GM18498 (cell line): ENCODE measurements around the gene JPT2.

ENCODE experiments used
- ATAC-seq: cut with Tn5 transposase; IDR thresholded peaks from one replicate; pipeline ENCODE4 v1.9.1; 2021; ENCODE audit warnings: mild to moderate bottlenecking, moderate library complexity; ENCODE audit not compliant: unreplicated experiment

Gene JPT2

DNA sequence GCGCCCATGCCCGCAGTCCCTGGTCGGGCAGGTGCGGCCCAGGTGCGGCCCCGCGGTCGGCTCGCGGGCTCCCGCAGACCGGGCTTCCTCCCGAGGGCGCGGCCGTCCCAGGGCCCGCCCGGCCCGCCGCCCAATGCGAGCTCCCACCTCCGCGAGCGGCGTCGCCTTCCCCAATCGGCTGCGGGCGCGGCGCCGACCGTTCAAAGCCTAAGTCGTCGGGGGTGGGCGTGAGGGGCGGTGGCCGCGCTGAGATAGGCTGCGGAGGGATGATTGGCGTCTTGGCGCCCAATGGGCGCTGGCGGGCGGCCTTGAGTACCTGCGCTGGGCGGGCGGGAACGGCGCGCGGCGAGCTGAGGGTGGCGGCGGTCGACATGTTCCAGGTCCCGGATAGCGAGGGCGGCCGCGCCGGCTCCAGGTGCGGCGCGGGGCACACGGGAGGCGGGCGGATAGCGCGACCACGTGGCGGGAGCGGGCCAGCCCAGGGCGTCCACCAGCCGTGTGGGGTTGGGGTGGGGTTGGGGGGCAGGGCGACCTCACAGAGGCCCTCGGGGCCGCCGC, at the start of gene JPT2:
Gene JPT2 (plus strand): TSS at position 338 of the 558 bp plus-strand sequence. CDS start 34 bp downstream, at position 372.
- peak; percentile 95 for ATAC-seq

- no peak for ATAC-seq
Measured at GRCh38 chr16:1630450-1631213, 47.4 kb upstream of the JPT2 start.

DNA sequence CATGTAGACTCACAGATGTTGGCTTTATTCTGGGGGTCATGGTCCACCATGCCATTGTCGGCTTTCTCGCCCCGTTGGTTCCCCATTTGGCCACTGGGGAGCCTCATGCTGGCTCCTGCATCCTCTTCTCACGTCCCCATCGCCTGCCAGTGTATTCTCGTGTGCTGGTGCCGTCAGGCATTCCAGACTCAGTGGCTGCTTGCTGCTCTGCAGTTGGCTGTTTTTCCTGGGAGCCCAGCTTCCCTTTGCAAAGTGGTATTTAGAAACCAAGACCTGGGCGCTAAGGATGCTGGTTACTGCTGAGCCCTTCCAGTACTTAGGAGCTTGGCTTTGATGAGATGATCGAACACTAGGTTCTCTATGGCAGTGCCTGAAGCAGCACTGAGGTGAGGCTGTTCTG, 46.8 kb upstream of the JPT2 start:
- ATAC-seq, result no peak

DNA sequence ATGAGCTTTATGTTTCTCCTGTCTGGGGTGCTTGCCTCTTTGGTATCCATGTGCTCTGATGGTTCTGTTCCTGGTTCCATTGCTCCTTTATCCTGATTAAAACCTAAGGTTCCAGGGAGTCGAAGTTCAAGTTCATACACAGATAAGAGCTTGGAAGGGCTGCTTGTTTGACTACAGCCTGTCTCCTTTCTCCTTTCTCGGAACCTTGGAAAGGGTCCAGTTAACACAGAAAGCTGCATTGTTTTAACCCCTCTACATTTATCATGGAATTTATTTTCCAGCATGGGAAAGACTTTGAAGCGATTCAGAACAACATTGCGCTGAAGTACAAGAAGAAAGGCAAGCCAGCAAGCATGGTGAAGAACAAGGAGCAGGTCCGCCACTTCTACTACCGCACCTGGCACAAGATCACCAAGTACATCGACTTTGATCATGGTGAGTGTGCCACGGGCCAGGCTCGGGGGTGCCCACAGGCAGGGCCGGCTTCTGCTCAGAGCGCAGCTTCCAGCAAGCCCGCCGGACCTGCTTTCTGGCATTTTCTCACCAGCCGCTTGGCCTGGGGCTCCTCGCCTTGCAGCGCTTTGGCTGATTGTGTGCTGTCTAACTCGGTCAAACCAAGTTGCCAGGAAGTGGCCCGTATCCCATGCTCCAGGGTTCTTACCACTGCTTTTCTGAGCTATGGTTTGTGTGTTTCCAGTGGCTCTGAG, 46.0 kb upstream of the JPT2 start:
- ATAC-seq, result no peak

GRCh38 chr16:1632638-1632970, 45.5 kb upstream of the JPT2 start:
- no peak for ATAC-seq

GRCh38 chr16:1633310-1633709, 44.8 kb upstream of the JPT2 start:
- ATAC-seq, result no peak

GRCh38 chr16:1634541-1634940, 43.5 kb upstream of the JPT2 start:
- ATAC-seq, result no peak

DNA sequence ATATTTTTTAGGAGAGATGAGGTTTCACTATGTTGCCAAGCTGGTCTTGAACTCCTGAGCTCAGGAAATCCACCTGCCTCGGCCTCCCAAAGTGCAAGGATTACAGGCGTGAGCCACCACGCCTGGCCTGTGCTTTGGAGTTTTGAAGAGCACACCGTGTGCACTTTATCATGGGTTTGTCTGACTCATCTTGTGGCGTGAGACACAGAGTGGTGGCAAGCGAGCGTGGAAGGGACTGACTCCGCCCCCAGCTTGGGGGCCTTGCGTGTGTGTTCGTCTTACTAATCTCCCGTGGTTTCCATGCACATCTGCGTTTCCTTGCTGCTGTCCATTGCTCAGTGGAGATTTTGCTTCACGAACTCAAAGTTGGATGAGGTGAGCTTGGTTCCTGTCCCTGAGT, 43.0 kb upstream of the JPT2 start:
- no peak for ATAC-seq

- ATAC-seq, result no peak
Measured at GRCh38 chr16:1637526-1637925, 40.6 kb upstream of the JPT2 start.

DNA sequence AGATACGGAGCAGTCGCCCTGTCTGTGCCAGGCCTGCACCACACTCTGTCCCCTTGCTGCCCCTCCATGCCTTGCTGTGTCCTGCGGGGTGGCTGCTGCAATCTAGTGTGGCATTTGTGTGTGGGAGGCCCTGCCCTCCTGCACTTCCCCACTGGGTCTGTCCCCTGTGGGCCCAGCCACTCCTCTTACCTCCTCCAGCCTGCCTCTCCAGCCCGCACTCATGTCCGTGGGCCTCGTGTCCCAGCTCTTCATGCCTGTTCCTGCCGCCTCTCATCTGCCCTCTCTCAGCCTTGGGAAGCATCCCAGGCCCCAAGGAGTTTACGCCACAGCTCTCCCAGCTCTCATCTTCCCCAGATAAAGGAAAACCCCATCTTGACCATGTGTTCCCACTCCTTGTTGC, 39.3 kb upstream of the JPT2 start:
- no peak for ATAC-seq

- ATAC-seq, result no peak
Measured at GRCh38 chr16:1639282-1639681, 38.8 kb upstream of the JPT2 start.

DNA sequence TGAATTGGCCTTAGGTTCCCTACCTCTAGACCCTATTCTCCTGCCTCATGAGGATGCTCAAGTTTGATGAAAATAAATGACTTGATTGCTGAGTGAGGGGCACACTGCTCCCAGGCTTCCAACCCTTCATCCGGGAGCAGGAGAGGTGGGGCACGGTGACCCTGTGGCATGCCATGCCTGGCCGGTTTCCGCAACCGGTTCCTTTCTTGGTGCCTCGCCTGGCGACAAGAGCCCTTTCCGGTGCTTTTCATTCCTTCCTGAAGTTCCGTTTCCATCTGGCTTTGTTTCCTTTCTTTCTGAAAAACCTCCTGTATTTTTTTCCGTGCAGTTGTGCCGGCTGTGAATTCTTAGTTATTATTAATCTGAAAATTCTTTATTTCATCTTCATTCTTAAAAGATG, 38.2 kb upstream of the JPT2 start:
- ATAC-seq, result no peak

GRCh38 chr16:1640261-1640941, 37.7 kb upstream of the JPT2 start:
- no peak for ATAC-seq

DNA sequence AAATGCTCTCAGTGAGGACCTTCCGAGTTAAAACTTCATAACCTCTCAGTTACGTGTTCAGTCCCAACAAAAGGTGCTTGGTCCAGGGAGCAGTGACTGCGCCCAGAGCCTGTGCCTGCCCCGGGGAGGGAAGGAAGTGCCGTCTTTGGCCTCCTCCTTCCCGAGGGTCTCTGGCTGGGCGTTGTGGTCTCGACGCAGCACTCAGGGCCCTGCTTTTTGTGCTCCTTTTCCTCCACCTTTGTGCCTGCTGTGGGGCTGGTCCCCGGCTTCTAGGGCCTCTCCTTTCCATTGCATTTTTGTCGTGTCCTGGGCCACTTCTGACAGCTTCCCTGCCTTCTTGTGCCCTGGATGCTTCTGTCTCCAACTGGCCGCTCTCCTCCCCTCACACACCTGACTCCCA, 36.8 kb upstream of the JPT2 start:
- ATAC-seq, result no peak

DNA sequence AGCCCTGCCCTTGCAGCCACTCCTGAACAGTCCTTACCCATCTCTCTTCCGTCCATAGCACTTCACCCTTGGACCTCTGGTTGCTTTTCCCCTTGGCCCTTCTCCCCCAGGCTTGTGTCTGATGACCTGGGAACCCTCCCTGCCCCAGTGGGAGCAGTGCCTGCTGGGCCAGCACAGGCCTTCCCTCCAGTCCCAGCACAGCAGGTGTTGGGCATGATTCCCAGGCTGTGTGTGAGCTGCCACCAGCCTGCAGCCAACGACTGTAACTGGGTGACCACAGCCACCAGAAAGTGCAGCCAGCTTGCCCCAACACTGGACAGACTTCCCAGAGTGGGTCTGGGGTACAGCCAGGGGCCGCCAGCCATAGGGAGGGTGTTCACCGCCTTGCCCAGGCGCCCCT, 35.9 kb upstream of the JPT2 start:
- ATAC-seq, result no peak

GRCh38 chr16:1642753-1643152, 35.3 kb upstream of the JPT2 start:
- ATAC-seq, result no peak

DNA sequence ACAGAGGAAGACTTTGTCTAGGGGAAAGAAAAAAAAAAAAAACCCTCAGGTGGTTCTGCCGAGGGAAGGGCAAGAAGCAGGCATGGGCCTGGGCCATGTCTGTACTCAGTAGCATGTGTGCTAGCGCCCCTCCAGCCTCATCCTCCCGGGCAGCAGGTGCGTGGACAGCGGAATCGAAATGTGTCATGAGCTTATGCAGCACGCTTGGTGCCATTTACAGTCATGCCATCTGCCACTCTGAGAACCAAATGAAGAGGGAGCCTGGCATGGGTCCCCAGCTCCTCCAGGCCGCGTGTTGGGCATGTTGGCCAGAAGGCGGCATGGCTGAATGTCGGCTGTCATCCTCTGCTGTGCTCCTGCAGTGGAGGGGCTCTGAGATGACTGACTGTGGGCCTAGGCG, 34.6 kb upstream of the JPT2 start:
- ATAC-seq, result no peak

GRCh38 chr16:1645914-1646525, 32.1 kb upstream of the JPT2 start:
- no peak for ATAC-seq

DNA sequence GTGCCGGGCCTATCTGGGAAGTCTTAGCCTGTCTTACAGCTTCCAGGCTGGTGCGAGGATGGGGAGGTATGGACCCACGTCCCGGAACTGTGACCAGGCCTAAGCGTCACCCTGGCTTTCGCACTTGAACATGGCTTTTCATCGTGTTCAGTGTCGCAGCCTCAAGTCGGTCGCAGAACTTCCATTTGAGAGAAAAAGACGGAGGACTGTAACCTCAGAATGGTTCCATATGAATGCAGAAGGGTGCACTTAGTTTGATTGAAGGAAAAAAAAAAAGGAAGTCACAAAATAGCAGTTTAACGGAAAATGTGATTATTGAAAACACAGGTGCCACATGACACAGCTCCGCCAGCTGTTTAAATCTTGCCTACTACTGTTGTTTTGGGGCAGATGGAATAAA, 30.2 kb upstream of the JPT2 start:
- ATAC-seq, result no peak

GRCh38 chr16:1650131-1650530, 27.9 kb upstream of the JPT2 start:
- no peak for ATAC-seq
